GM18870 (cell line): ENCODE measurements around the gene BNC2.
"Not testable (repeated sequence)": the region's sequence is repeated elsewhere in the genome, so short reads cannot be mapped to it uniquely, and the experiment has no call there.

ENCODE experiments used
- ATAC-seq: cut with Tn5 transposase; IDR thresholded peaks from one replicate; pipeline ENCODE4 v1.9.1; 2021; ENCODE audit warnings: moderate library complexity; ENCODE audit not compliant: unreplicated experiment

BNC2 gene, protein sequence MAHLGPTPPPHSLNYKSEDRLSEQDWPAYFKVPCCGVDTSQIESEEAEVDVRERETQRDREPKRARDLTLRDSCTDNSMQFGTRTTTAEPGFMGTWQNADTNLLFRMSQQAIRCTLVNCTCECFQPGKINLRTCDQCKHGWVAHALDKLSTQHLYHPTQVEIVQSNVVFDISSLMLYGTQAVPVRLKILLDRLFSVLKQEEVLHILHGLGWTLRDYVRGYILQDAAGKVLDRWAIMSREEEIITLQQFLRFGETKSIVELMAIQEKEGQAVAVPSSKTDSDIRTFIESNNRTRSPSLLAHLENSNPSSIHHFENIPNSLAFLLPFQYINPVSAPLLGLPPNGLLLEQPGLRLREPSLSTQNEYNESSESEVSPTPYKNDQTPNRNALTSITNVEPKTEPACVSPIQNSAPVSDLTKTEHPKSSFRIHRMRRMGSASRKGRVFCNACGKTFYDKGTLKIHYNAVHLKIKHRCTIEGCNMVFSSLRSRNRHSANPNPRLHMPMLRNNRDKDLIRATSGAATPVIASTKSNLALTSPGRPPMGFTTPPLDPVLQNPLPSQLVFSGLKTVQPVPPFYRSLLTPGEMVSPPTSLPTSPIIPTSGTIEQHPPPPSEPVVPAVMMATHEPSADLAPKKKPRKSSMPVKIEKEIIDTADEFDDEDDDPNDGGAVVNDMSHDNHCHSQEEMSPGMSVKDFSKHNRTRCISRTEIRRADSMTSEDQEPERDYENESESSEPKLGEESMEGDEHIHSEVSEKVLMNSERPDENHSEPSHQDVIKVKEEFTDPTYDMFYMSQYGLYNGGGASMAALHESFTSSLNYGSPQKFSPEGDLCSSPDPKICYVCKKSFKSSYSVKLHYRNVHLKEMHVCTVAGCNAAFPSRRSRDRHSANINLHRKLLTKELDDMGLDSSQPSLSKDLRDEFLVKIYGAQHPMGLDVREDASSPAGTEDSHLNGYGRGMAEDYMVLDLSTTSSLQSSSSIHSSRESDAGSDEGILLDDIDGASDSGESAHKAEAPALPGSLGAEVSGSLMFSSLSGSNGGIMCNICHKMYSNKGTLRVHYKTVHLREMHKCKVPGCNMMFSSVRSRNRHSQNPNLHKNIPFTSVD

DNA sequence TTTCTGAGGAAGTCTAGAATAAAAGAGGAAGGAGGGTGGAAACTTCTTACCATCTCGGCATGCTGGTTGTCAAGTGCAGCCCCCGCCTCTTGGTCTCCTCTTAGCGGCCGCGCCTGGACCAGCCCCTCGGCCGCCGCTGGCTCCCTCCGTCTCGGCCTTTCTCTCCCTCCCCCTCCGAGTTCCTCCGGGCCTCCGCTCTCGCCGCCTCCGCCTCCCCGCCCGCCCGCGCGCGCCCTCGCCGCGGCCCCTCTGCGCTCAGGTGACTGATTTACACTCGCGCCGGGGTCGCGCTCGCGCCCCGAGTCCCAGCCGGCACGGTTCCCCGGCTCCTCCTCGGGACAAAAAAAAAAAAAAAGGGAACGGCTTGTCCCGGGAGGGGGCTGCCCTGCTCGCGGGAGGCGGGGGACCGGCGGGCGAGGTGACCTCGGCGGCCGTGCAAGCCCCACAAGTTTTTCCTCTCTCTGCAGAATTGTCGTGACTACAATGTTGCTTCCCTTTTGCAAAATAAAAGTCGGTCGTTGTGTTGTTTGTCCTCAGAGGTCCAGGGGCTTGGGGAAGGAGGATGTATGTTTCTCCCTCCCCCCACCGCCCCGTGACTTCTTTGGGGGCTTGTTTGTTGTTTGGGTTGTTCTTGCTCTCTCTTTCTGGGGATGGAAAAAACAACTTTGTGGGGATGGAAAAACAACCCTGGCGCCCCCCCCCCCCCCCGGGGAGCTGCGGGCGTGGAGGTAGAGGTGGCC, at the start of gene BNC2:
Gene BNC2 (minus strand): TSS at position 75 of the 740 bp plus-strand sequence. CDS start 22 bp downstream, at position 53.
- no peak for ATAC-seq

DNA sequence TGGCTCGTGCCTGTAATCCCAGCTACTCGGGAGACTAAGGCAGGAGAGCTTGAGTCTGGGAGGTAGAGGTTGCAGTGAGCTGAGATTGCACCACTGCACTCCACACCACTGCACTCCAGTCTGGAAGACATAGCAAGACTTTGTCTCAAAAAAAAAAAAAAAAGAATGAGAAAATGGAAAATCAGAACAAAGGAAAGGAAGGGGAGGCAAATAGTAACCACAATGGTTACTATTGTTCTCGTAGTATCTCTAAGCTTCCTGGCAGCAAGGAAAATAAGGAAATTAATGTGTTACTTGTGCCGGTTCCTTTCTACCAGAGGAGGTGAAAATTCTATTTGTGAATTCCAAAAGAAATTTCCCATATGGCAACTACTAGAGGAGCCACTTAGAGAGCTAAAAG, 48.5 kb upstream of the BNC2 start:
- no peak for ATAC-seq

DNA sequence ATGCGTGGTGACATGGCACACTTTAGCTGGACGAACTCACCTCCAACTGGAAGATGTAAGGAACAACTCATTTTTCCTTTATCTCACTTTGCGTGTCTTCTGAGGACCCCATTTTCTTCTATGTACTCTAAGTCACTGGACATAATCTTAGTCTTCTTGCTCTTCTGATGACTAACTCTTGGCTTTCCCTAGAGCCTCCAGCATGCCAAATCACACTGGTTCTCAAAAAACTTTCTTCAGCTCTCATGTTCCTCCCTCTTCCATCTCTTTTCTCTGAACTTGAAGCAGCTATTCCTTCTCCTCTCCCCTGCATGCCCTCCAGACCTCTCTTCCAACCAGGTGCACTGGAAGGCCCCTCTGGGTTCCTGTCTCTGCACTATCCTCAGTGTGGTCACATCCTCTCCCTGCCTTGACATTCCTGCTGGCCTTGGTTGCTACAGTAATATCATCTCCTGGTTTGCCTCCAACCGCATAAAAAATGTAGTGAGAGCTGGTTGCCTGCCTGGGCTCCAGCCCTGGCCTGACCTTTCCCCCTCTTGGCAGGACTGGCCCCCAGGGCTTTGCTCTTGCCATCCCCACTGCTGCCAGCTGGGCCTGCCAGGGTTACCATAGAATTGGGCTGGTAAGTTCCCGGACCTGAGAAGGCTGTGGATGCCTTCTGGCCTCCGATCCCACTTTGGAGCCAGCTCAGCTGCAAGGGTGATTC, 44.8 kb upstream of the BNC2 start:
- no peak for ATAC-seq

DNA sequence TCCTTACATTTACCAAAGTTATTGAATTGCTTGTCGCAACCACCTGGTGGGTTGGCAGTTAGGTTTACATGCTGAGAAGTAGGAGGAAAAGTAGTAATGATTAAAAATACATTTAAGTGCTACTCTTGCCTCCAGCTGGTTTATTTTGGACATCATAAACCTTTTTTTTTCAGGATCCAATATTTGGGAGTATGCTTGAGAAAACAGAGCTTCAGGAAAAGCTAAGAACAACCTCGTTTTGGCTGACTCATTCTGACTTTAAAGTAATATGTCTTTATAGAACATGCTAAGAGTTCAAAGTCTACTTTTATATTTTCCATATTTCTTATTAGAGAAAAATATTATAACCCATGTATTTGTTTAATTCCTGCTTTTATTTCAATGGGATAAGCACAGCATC, 41.7 kb upstream of the BNC2 start:
- no peak for ATAC-seq

DNA sequence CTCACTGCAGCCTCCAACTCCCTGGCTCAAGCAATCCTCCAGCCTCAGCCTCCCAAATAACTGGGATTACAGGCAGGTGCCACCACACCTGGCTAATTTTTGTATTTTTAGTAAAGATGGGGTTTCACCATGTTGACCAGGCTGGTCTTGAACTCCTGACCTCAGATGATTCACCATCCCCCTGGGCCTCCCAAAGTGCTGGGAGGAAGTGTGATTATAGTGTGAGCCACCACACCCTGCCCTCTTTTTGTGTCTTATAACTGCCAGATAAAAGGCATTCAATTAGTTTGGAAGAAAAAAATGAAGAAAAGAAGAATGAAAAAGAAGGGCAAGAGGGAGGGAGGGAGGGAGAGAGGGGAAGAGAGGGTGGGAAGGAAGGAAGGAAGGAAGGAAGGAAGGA, 37.7 kb upstream of the BNC2 start:
- ATAC-seq: not testable (repeated sequence)

DNA sequence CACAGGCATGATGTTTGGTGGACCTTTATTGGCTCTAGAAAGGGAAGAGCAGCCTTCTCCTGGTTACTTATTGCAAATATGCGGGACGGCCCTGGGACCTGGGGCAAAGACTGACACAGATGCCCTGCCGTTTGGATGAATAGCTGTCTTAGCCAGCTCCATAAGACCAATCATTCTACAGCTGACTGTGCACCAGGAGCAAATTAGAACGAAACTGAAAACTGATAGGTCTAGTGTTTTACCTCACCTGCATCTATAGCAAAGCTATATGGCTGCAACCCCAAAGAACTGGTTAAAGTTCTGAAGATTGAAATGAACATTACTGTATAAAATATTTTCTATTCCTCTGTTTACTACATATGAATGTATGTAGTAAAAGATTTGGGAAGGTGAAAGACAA, 34.2 kb upstream of the BNC2 start:
- ATAC-seq: no peak

DNA sequence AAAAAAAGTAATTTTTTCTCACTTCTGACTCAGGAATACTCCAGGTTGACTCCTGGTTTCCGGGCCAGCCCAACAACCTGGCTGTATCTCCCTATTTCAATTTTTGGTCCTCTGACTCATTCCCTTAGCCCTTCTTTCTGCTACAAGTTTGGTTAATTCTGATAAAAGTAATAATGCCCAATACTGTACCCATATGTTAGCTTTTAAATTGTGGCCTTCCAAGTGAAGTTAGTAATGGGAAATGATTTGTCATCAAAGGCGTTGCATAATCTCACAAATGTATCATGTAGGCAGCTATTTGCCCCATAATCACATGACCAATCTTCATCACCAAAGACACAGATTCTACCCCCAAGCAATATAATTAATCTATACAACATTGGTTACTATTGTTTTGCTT, 31.1 kb upstream of the BNC2 start:
- ATAC-seq: no peak

DNA sequence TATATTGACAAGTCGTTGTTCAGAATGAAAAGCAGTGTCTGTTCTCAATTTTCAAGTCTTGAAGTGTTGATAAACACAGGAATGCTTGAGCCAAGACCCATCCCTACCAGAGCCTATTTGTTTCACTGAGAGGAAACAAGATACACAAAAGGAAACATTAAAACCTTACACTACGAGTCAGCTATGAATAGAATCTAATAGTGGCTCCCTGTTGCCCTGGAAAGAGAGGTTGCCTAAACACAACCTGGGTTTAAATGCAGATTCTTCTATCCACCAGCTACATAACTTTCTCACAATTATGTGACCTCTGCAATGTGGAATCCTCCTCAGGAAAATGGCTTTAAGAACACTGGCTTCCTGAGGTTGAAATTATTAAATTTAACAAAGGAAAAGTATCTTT, 29.1 kb upstream of the BNC2 start:
- ATAC-seq: no peak

DNA sequence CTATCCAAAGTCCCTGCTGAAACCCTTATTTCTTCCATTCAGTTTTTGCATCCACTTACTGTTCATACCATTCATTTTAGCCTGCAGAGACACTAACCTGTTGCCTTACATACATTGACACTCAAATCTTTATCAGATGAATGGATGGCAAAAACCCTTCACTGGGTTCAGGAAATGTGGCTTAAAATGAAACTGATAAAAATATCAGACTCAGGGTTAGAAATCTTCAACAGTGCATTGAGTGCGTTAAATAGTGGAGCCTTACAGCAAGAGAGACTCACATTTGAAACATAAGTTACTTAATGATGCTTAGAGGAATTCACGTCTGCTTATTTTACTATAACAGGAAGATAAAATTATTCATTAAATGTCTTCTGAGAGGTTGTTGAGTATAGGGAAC, 28.0 kb upstream of the BNC2 start:
- no peak for ATAC-seq

DNA sequence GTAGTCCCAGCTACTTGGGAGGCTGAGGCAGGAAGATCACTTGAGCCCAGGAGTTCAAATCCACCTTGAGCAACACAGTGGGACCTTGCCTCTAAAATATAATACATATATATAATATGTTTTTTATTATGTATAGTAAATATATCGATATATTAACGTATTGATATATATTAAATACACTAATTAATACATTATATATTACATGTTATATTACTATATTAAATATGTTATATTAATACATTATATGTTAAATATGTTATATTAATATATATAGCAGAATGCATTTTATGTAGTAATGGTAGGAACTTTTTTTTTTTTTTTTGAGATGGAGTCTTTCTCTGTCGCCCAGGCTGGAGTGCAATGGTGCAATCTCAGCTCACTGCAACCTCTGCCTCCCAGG, 18.1 kb upstream of the BNC2 start:
- ATAC-seq: no peak

DNA sequence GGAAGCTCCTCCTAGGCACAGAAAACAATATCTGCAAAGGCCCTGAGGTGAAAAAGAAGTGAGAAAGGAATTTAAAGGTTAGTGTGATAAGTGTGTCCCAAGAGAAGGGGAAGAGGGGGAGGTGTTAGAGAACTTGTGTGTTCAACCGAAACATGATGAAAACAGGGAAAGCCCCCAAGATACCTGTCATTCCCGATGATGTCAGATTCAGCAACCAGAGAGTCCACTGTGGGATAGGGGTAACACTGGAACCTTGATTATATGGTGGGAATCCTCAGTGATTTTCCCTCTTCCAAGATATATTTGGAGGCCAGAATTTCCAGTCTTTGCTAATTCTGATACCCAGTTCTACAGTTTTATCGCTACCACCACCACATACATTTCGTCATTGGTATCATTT, 15.5 kb upstream of the BNC2 start:
- no peak for ATAC-seq

DNA sequence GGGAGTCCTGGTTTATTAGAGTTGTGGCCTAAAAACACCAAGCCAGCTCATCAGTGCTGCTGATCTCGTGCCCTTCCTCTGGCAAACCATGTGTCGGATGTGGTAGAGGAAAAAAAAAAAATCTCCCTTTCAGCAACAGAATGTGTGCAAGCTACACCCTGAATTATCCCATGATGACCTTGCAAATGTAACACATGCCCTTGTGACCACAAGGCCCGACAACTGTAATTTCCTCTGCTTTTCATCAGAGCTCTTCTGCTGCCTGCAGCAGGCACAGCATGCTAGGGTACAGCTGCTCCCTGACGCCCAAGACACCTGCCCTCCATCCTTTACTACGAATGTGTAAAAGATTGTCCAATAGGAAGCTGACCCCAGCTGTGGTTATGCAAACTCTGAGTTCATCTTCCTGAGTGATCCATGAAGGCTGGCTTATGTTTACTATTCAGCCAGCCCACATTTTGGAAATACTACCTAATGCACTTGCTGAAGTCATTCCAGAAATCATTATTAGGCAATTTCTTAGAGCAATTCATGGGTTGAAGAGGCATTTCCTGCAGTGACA, 14.6 kb upstream of the BNC2 start:
- no peak for ATAC-seq

DNA sequence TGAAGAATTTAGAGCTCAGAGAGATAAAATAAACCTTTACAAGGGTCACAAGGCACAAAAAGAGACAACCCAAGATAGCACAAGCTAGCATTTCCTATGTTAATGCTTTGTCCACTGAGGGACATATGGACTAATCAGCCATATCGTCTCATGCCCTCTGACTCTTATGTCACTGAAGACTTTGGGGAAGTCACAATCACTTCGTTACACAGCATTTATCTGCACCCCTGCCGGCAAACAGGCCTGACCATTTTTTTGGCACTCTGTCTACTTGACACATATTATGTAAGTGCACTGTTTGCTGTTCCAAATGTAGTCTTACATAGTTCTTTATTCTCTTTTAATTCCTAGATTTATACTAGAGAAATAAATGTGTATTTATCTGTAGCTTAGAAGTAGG, 13.9 kb upstream of the BNC2 start:
- ATAC-seq: no peak

DNA sequence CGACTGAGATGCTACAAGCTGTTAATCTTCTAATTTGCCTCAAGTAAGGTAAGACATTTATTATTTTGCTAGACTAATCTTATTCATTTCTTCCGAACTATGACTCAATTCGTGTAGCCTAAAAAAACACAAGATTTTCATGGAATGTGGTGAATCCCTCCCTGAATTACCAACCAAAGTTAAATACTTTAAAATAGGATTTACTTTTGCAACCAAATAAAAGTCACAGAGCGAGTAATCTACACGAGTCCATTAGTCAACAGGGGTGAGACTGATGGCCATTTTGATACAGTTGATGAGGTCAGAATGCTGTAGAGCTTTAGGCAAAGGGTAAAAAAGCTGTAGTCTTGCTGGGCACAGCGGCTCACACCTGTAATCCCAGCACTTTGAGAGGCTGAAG, 13.1 kb upstream of the BNC2 start:
- no peak for ATAC-seq

DNA sequence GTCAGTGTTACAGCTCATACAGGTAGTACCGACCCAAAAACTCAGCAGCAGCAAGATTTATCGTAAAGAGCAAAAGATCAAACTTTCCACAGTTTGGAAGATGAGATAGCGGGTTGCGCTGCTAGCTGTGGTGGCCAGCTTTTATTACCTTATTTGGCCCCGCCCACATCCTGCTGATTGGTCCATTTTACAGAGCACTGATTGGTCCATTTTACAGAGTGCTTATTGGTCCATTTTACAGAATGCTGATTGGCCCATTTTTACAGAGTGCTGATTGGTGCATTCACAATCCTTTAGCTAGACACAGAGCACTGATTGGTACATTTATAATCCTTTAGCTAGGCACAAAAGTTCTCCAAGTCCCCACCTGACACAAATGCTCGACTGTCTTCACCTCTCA, 12.0 kb upstream of the BNC2 start:
- not testable (repeated sequence) for ATAC-seq

DNA sequence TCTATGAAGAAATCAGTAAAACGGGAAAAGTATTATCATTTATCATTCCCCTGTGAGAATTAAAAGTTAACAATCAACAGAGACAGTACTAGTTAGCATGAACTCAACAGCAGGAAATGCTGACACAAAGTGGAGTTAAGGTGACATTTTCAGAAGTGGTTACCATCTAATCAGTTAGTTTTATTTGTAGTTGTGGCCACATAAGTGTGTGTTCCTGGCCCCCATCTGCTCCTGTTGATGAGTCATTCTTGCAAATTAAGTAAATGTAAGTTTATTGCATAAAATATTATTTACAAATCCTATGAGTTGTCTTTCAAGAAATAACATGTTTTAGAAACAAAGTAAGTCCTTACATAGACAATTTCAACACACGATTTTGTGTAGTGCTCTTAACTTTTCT, 8.9 kb upstream of the BNC2 start:
- no peak for ATAC-seq

DNA sequence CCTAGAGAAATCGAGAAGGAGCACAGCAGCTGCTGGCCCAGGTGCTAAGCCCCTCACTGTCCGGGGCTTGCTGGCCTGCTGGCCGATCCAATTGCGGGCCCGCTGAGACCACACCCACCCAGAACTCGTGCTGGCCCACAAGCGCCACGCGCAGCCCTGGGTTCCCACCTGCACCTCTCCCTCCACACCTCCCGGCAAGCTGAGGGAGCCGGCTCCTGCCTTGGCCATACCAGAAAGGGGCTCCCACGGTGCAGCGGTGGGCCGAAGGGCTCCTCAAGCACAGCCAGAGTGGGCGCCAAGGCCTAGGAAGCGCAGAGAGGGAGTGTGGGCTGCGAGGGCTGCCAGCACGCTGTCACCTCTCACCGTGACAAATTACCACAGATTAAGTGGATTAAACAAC, 6.8 kb upstream of the BNC2 start:
- no peak for ATAC-seq

DNA sequence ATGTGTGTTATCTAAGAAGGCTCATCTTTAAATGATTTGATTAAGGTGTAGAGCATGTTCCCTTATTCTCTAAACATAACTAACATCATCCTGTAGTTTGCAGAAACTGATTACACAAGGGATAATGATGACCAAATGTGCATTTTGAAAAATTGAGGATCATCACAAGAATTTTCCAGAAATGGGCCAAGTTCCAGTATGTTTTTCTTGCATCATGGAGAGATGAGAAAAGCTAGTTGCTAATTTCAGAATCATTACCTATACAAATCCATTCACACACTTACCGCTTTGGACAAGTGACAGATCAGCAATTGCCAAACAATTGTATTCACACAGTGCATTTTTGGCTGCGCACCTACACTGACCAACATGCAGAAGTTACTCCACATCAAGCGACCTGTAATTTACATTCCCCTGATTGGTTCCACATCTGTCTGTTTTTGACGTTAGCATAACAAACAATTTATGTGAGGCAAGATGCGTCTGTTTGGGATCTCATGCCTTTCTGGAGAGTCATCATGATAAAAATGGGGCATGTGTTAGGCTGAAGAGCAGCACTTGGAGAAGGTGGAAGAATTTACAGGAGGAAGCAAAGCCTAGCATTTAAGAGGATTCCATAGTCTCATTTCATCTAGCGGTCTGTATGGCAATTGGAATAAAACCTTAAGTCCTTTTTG, 2.8 kb upstream of the BNC2 start:
- no peak for ATAC-seq

DNA sequence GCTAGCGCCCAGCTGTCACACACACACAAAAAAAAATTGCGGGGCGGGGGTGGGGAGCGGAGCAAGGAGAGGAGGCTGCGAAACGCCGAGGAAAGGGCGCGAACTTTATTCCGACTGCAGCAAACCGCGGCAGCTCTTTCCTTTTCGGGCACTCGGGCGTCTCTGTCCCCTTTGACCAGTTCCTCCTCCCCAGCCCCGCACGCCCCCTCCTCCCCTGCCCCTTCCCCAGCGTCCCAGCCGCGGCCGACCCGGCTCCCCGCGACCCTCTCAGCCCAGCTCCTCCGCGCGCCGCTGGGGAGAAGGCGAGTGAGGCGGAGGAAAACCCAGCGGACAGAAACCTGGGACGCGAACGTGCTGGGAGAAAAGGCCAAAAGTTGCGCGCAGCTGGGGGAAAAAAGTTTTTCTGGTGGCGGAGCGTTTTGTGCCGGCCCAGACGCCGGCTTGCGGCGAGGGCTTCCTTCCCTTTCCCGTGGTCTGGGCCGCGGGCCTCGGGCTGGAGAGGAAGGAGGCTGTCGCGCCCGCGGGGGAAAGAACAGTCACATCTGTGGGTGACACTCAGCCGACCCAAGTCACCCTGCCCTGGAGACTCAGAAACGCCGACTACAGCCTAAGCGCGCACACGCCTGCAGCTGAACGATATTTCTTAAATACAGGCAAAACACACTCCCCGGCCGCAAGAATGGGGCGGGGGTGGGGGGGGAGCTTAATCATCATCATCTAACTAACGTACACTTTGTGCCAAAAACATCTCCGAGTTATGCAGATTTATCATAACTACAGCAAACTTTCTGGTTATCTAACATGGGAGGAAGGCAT, 1.1 kb upstream of the BNC2 start:
- ATAC-seq: no peak
